Neutrophil (primary cell): ENCODE measurements around the gene PDGFRB.

Experiments
- H3K27ac ChIP-seq: fragments of 200-600 bp; sonication (generic); 2 replicates; pipeline ENCODE4 v1.5.1; 2016; ENCODE audit warnings: mild to moderate bottlenecking, moderate library complexity
- H3K27me3 ChIP-seq: fragments of 200-600 bp; sonication (generic); 2 replicates; pipeline ENCODE4 v1.6.0; 2016; ENCODE audit warnings: mild to moderate bottlenecking
- H3K36me3 ChIP-seq: fragments of 200-600 bp; sonication (generic); 2 replicates; pipeline ENCODE4 v1.5.1; 2017
- H3K4me1 ChIP-seq, 2 experiments: fragments of 200-600 bp in 1 of 2; sonication (generic) in 1 of 2; 1 replicate in 1 of 2; 2 replicates in 1 of 2; pipeline versions ENCODE4 v1.5.1 to v1.6.1; 2013 to 2016; ENCODE audit warnings: low read depth in 1 of 2, low read length in 1 of 2, mild to moderate bottlenecking in 1 of 2, moderate library complexity in 1 of 2; ENCODE audit not compliant: control insufficient read depth in 1 of 2, insufficient read depth in 1 of 2
- H3K4me3 ChIP-seq, 2 experiments: fragments of 200-600 bp in 1 of 2; sonication (generic) in 1 of 2; 1 replicate in 1 of 2; 2 replicates in 1 of 2; pipeline ENCODE4 v1.5.1; 2013 to 2016; ENCODE audit warnings: low read depth in 1 of 2, low read length in 1 of 2, mild to moderate bottlenecking in 1 of 2, moderate library complexity in 1 of 2
- H3K9me3 ChIP-seq: fragments of 200-600 bp; sonication (generic); 2 replicates; pipeline ENCODE4 v1.5.1; 2016
- CTCF ChIP-seq: fragments of 200-600 bp; sonication (generic); IDR thresholded peaks from 2 replicates; pipeline ENCODE4 v1.5.1; 2016; ENCODE audit warnings: antibody characterized with exemption

The PDGFRB gene

DNA sequence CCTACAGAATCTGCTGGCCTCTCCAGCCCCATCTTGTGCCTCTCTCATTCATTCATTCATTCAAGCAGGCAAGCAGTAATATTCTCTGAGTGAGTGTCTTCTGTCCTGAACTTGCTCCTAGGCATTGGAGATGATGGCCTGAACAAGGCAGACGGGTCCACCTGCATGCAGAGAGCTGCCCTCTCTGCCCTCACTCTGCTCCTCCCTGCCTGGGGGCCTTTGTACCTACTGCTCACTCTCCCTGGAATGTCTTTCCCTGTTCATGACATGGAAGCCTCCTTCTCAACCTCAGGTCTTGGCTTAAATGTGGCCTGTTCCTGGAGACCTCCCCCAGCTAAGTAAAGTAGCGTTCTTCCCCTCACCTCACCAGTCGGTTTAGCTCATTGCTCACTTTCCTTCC is 17.5 kb upstream of the PDGFRB start:
- no peak for TF ChIP-seq CTCF
- Histone ChIP-seq H3K36me3 (no peaks in the 10 kb centered on the region), H3K9me3 (no peaks in the 10 kb centered on the region), H3K4me1 (no peaks in the 10 kb centered on the region), H3K27me3 (peaks cover 25% of the 10 kb centered on the region), H3K27ac (no peak overlapping the region), H3K4me3 (no peak overlapping the region)

- Histone ChIP-seq H3K4me1 (no peaks in the 10 kb centered on the region), H3K27ac (no peak overlapping the region), H3K27me3 (peaks cover 31% of the 10 kb centered on the region), H3K36me3 (no peaks in the 10 kb centered on the region), H3K4me3 (no peak overlapping the region), H3K9me3 (no peaks in the 10 kb centered on the region)
- no peak for TF ChIP-seq CTCF
Measured at GRCh38 chr5:150172556-150172955, 16.9 kb upstream of the PDGFRB start.

- Histone ChIP-seq H3K36me3 (no peaks in the 10 kb centered on the region), H3K27me3 (peaks cover 35% of the 10 kb centered on the region)
- no peak for TF ChIP-seq CTCF
Measured at GRCh38 chr5:150172145-150172544, 16.5 kb upstream of the PDGFRB start.

GRCh38 chr5:150168864-150169263 is 13.2 kb upstream of the PDGFRB start:
- no peak for TF ChIP-seq CTCF
- Histone ChIP-seq H3K36me3 (no peaks in the 10 kb centered on the region), H3K27ac (no peak overlapping the region), H3K9me3 (no peaks in the 10 kb centered on the region), H3K27me3 (peaks cover 60% of the 10 kb centered on the region), H3K4me1 (no peaks in the 10 kb centered on the region), H3K4me3 (no peak overlapping the region)

More at GRCh38 chr5:150172145-150172544, 16.5 kb upstream of the PDGFRB start:
- H3K4me3 ChIP-seq = no peak overlapping the region
- H3K27ac ChIP-seq = no peak overlapping the region
- H3K4me1 ChIP-seq = no peaks in the 10 kb centered on the region
- no peaks in the 10 kb centered on the region for H3K9me3 ChIP-seq

GRCh38 chr5:150167908-150168307 is 12.3 kb upstream of the PDGFRB start:
- no peak overlapping the region for H3K4me3 ChIP-seq
- peaks cover 60% of the 10 kb centered on the region for H3K27me3 ChIP-seq
- H3K27ac ChIP-seq = no peak overlapping the region
- H3K36me3 ChIP-seq = no peaks in the 10 kb centered on the region
- no peak for TF ChIP-seq CTCF
- H3K4me1 ChIP-seq = no peaks in the 10 kb centered on the region
- no peaks in the 10 kb centered on the region for H3K9me3 ChIP-seq

DNA sequence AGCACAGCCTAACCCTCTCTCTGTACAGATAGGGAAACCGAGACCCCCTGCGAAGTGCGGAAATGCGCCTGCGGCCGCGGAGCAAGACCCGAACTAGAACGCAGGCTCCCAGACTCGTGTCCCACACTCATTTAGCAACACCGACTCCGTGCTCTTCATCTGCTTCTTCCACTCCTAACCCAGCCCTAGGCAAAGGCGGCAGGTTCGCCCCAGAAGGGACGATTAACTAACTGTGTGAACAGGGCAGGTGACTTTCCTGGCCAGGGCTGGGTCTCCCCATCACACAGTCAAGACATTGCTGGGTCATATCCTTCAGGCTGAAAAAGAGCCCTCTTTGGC is 11.8 kb upstream of the PDGFRB start:
- TF ChIP-seq CTCF = no peak
- Histone ChIP-seq H3K4me3 (no peak overlapping the region), H3K27me3 (peaks cover 60% of the 10 kb centered on the region), H3K27ac (no peak overlapping the region), H3K9me3 (no peaks in the 10 kb centered on the region), H3K4me1 (no peaks in the 10 kb centered on the region), H3K36me3 (no peaks in the 10 kb centered on the region)
